OCI-LY3 (cell line): ENCODE results near the gene PLD1.

Experiments used
- EZH2phosphoT487 ChIP-seq: fragments of 200-600 bp; shearing (Covaris generic); IDR thresholded peaks from 2 replicates; pipeline ENCODE4 v1.6.1; 2018; ENCODE audit warnings: antibody characterized with exemption, mixed run types, low read depth
- TF ChIP-seq, protein P1 (sequence below): fragments of 200-600, 300-600 bp; sonication (generic); IDR thresholded peaks from 2 replicates; pipeline ENCODE4 v1.5.1; 2014; ENCODE audit warnings: antibody characterized with exemption, low read length, low read depth

DNA sequence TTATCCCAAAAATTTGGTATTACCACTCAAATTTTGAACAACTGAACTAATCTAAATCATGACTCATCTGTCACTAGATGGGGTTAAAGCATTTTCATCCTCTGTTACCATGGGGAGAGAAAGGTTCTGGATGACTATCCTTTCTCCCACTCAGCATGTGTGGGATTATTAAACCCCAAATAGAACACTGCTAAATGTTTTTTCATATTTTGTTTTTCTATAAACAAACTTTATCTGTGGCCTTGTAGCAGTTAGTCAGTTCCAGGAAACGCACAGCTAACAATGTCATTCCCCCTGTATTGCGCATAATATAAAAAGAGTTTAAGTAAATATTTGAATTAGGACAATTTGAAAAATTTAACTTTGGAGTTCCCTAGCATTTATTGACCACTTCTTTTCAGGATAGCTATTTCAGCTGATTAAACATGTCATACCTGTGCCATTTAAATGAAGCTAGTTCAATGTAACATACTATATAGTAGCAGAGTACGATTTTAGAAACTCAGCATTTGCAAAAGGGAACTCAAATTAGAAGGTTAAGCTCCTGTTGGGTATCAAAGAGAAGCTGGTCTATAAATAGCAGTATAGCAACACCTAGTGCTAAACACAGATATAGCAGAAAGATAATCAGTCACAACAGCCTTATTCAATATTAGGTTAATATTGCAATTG is 23.6 kb upstream of the PLD1 start:
- TF ChIP-seq, protein P1, sequence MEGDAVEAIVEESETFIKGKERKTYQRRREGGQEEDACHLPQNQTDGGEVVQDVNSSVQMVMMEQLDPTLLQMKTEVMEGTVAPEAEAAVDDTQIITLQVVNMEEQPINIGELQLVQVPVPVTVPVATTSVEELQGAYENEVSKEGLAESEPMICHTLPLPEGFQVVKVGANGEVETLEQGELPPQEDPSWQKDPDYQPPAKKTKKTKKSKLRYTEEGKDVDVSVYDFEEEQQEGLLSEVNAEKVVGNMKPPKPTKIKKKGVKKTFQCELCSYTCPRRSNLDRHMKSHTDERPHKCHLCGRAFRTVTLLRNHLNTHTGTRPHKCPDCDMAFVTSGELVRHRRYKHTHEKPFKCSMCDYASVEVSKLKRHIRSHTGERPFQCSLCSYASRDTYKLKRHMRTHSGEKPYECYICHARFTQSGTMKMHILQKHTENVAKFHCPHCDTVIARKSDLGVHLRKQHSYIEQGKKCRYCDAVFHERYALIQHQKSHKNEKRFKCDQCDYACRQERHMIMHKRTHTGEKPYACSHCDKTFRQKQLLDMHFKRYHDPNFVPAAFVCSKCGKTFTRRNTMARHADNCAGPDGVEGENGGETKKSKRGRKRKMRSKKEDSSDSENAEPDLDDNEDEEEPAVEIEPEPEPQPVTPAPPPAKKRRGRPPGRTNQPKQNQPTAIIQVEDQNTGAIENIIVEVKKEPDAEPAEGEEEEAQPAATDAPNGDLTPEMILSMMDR: peak; percentile 64
- no peak for TF ChIP-seq EZH2phosphoT487
